Liver (tissue), 9 donors: ENCODE data around the gene GAS6. TPM values are rescaled to one million over a fixed set of nuclear protein-coding genes. Genes with fewer than 3 reads are reported as not detected.

Source experiments
- DNase-seq: peaks from one replicate; pipeline ENCODE4 v3.0.0-alpha.2; 2017; ENCODE audit warnings: low spot score
- H3K27ac ChIP-seq, 2 donors: one replicate each; pipeline ENCODE4 v1.7.0; 2013; ENCODE audit warnings: inconsistent platforms in 2 of 2, low read length in 2 of 2, control low read depth in 1 of 2, low read depth in 1 of 2, mild to moderate bottlenecking in 1 of 2
- H3K27me3 ChIP-seq, 4 donors: one replicate each; pipeline versions ENCODE4 v1.6.1 to v1.7.0; 2013; ENCODE audit warnings: low read length in 3 of 4, inconsistent platforms in 1 of 4, mild to moderate bottlenecking in 1 of 4, moderate library complexity in 1 of 4; ENCODE audit not compliant: control insufficient read depth in 4 of 4, insufficient read depth in 4 of 4
- H3K36me3 ChIP-seq, 4 donors: one replicate each; pipeline versions ENCODE4 v1.6.1 to v1.7.0; 2013; ENCODE audit warnings: low read length in 3 of 4, mild to moderate bottlenecking in 3 of 4, low read depth in 1 of 4, moderate library complexity in 1 of 4; ENCODE audit not compliant: control insufficient read depth in 4 of 4, insufficient read depth in 3 of 4
- H3K4me1 ChIP-seq, 4 donors: one replicate each; pipeline versions ENCODE4 v1.6.1 to v1.7.0; 2013; ENCODE audit warnings: low read length in 3 of 4, mild to moderate bottlenecking in 3 of 4, moderate library complexity in 1 of 4; ENCODE audit not compliant: control insufficient read depth in 4 of 4, insufficient read depth in 4 of 4
- H3K4me3 ChIP-seq, 3 donors: one replicate each; pipeline versions ENCODE4 v1.6.1 to v1.7.0; 2013; ENCODE audit warnings: low read length in 3 of 3, control low read depth in 1 of 3, low read depth in 1 of 3, mild to moderate bottlenecking in 1 of 3
- H3K9ac ChIP-seq, 2 donors: one replicate each; pipeline ENCODE4 v1.7.0; 2013; ENCODE audit warnings: low read length in 2 of 2, mild to moderate bottlenecking in 2 of 2, moderate library complexity in 2 of 2, control low read depth in 1 of 2, low read depth in 1 of 2
- H3K9me3 ChIP-seq, 4 donors: one replicate each; pipeline versions ENCODE4 v1.6.1 to v1.7.0; 2013; ENCODE audit warnings: low read length in 3 of 4; ENCODE audit not compliant: control insufficient read depth in 4 of 4
- EGR1 ChIP-seq, 2 donors: IDR thresholded peaks; 2 replicates each; pipeline ENCODE4 v1.6.1; 2016 to 2018; ENCODE audit warnings: antibody characterized with exemption in 2 of 2, low read depth in 2 of 2
- FOXA1 ChIP-seq: IDR thresholded peaks from 2 replicates; pipeline ENCODE4 v1.6.1; 2016; ENCODE audit warnings: antibody characterized with exemption
- FOXA2 ChIP-seq: IDR thresholded peaks from 2 replicates; pipeline ENCODE4 v1.6.1; 2016; ENCODE audit warnings: antibody characterized with exemption
- GABPA ChIP-seq, 2 donors: IDR thresholded peaks in 1 of 2; conservative IDR thresholded peaks in 1 of 2; 2 replicates each; pipeline ENCODE4 v1.6.1; 2016; ENCODE audit warnings: antibody characterized with exemption in 2 of 2, mild to moderate bottlenecking in 1 of 2, moderate library complexity in 1 of 2
- HNF4A ChIP-seq, 2 donors: conservative IDR thresholded peaks; 2 replicates each; pipeline ENCODE4 v1.6.1; 2016; ENCODE audit warnings: antibody characterized with exemption in 2 of 2, mild to moderate bottlenecking in 2 of 2
- HNF4G ChIP-seq: IDR thresholded peaks from 2 replicates; pipeline ENCODE4 v1.6.1; 2016; ENCODE audit warnings: antibody characterized with exemption
- JUND ChIP-seq, 2 donors: IDR thresholded peaks; 2 replicates each; pipeline ENCODE4 v1.6.1; 2016; ENCODE audit warnings: antibody characterized with exemption in 2 of 2
- NR2F2 ChIP-seq: IDR thresholded peaks from 2 replicates; pipeline ENCODE4 v1.6.1; 2016; ENCODE audit warnings: antibody characterized with exemption
- RAD21 ChIP-seq, 2 donors: IDR thresholded peaks; 2 replicates each; pipeline ENCODE4 v1.6.1; 2016; ENCODE audit warnings: antibody characterized with exemption in 2 of 2, mild to moderate bottlenecking in 2 of 2
- REST ChIP-seq: IDR thresholded peaks from 2 replicates; pipeline ENCODE4 v1.6.1; 2016; ENCODE audit warnings: antibody characterized with exemption, mild to moderate bottlenecking
- RXRA ChIP-seq, 2 donors: IDR thresholded peaks; 2 replicates each; pipeline ENCODE4 v1.6.1; 2017 to 2018; ENCODE audit warnings: antibody characterized with exemption in 2 of 2, mild to moderate bottlenecking in 1 of 2
- SP1 ChIP-seq: IDR thresholded peaks from 2 replicates; pipeline ENCODE4 v1.6.1; 2018; ENCODE audit warnings: antibody characterized with exemption, mild to moderate bottlenecking
- TAF1 ChIP-seq: conservative IDR thresholded peaks from 2 replicates; pipeline ENCODE4 v1.6.1; 2016; ENCODE audit warnings: antibody characterized with exemption, mild to moderate bottlenecking
- YY1 ChIP-seq: IDR thresholded peaks from 2 replicates; pipeline ENCODE4 v1.6.1; 2016; ENCODE audit warnings: antibody characterized with exemption, mild to moderate bottlenecking
- ZBTB33 ChIP-seq: IDR thresholded peaks from 2 replicates; pipeline ENCODE4 v1.6.1; 2016; ENCODE audit warnings: antibody characterized with exemption
- WGBS: extraction: QIAGEN DNeasy Blood & Tissue Kit; methylation state at CpG from one replicate; pipeline ENCODE4 v1.1.7; 2013; 5-methylcytosine and 5-hydroxymethylcytosine counted together
- polyA plus RNA-seq, 2 donors: library from polyadenylated mRNA; stranded (reverse) in 1 of 2; unstranded in 1 of 2; fragments of 200-250 nt in 1 of 2; fragments of >200 nt in 1 of 2; fragmentation: Nextera tagmentation in 1 of 2; extraction: Ambion mirVana in 1 of 2; gene quantifications; one replicate each; pipeline versions ENCODE4 v1.2.1 to v1.2.3, GENCODE V29; 2013 to 2015
- total RNA-seq, 2 donors: library from RNA; depleted of rRNA; stranded (reverse); fragments of >200 nt; gene quantifications; one replicate each; pipeline ENCODE4 v1.2.3, GENCODE V29; 2014
- TF ChIP-seq, protein P1 (sequence below): fragments of 150-350 bp; IDR thresholded peaks from 2 replicates; pipeline ENCODE4 v1.5.1; 2017; ENCODE audit warnings: improper control_type of control experiment, low read depth, low read length; ENCODE audit not compliant: missing input control
- TF ChIP-seq, protein P2 (sequence below): IDR thresholded peaks from 2 replicates; pipeline ENCODE4 v1.6.1; 2016; ENCODE audit warnings: antibody characterized with exemption
- TF ChIP-seq, protein P3 (sequence below): IDR thresholded peaks from 2 replicates; pipeline ENCODE4 v1.6.1; 2016; ENCODE audit warnings: antibody characterized with exemption
- donor health status: healthy.
- donor health status: healthy.
- donor health status: healthy.
- donor health status: healthy.
- donor health status: healthy.

Gene GAS6
- total and polyA plus RNA-seq, 4 donors = 2.5 to 30.2 (median 9.1) TPM

DNA sequence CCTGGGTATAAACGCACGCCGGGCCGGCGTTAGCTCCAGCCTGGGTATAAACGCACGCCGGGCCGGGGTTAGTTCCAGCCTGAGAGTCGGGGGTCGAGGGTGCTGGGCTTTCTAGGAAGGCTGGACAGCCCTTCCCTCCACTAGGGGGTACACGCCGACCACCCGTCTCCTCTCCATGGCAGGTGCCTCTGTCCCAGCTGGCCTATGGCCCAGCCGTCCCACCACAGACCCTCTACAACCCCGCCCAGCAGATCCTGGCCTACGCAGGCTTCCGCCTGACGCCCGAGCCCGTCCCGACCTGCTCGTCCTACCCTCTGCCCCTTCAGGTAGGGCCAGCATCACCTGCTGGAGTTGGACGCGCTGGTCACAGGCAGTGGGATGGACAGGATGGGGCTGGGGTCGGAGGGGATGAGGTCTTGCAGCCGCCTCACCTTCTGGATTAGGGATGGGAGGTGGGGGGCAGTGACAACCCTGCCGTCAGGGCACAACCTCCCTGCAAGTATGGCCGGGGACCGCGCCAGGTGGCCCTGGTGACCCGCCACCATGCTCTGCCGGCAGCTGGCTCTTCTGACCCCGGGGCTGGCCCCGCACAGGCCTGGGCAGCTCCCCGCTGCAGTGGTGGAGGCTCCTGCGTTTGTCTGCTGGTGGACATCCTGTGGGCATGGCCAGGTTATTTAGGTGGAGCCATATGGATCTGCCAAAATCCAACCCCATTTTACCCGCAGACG is 59.0 kb downstream of the GAS6 start:
- H3K27ac ChIP-seq = no peak overlapping the region
- no peak for DNase-seq
- no peaks in the 10 kb centered on the region for H3K4me1 ChIP-seq
- H3K9ac ChIP-seq = no peak overlapping the region
- H3K9me3 ChIP-seq = peaks cover 2 to 8% (median 3%) of the 10 kb centered on the region in 4 donors
- H3K4me3 ChIP-seq = no peak overlapping the region
- 88% methylated on average over 39 of the region's 39 CpGs for WGBS
- H3K36me3 ChIP-seq = no peaks in the 10 kb centered on the region
- TF ChIP-seq GABPA (IDR thresholded peaks at IDR 0.05 in 1 of 2, conservative IDR thresholded peaks at IDR 0.05 in 1 of 2) (no peak), REST (no peak)
- no peaks in the 10 kb centered on the region for H3K27me3 ChIP-seq

DNA sequence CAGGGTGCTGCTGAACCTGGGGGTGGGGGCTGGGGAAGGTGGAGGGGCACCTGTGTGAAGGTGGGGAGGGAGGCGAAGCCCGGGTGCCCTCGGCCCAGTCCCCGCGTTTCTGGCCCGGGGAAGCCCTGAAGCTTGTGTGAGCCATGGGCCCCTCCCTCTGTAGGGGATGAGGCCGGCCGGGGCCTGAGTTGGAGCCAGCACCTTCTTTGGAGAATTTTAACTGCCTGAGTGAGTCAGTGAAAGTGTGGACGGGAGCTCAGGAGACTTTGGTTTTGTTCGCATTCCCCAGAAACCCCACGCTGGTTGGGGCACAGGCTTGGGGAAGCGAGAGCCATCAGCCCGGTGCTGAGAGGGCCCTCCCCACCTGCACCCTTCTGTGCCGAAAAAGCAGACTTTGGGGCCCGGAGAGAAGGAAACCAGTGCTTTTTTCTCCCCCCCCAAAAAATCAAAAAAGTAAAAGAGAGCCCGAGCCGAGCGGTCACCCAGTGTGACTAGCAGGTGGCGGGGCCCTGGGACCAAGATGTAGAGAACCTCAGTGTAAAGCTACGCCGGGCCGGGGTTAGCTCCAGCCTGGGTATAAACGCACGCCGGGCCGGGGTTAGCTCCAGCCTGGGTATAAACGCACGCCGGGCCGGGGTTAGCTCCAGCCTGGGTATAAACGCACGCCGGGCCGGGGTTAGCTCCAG is 59.7 kb downstream of the GAS6 start:
- WGBS = 90% methylated on average over 34 of the region's 34 CpGs
- Histone ChIP-seq H3K27me3 (no peaks in the 10 kb centered on the region), H3K9ac (no peak overlapping the region), H3K9me3 (peaks cover 1 to 8% (median 3%) of the 10 kb centered on the region in 4 donors), H3K4me3 (no peak overlapping the region), H3K27ac (no peak overlapping the region), H3K36me3 (no peaks in the 10 kb centered on the region), H3K4me1 (no peaks in the 10 kb centered on the region)
- DNase-seq = no peak
- TF ChIP-seq ZBTB33 (no peak), SP1 (no peak), NR2F2 (no peak), FOXA1 (no peak), HNF4G (no peak), RAD21 (IDR thresholded peaks at IDR 0.05) (no peak), HNF4A (conservative IDR thresholded peaks at IDR 0.05) (no peak), JUND (IDR thresholded peaks at IDR 0.05) (no peak), GABPA (IDR thresholded peaks at IDR 0.05 in 1 of 2, conservative IDR thresholded peaks at IDR 0.05 in 1 of 2) (no peak), FOXA2 (no peak), YY1 (no peak), TAF1 (no peak), REST (no peak), RXRA (IDR thresholded peaks at IDR 0.05) (no peak), EGR1 (IDR thresholded peaks at IDR 0.05; ENCODE audit: low read depth in 2 of 2) (no peak)
- TF ChIP-seq, protein P1, sequence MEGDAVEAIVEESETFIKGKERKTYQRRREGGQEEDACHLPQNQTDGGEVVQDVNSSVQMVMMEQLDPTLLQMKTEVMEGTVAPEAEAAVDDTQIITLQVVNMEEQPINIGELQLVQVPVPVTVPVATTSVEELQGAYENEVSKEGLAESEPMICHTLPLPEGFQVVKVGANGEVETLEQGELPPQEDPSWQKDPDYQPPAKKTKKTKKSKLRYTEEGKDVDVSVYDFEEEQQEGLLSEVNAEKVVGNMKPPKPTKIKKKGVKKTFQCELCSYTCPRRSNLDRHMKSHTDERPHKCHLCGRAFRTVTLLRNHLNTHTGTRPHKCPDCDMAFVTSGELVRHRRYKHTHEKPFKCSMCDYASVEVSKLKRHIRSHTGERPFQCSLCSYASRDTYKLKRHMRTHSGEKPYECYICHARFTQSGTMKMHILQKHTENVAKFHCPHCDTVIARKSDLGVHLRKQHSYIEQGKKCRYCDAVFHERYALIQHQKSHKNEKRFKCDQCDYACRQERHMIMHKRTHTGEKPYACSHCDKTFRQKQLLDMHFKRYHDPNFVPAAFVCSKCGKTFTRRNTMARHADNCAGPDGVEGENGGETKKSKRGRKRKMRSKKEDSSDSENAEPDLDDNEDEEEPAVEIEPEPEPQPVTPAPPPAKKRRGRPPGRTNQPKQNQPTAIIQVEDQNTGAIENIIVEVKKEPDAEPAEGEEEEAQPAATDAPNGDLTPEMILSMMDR = no peak
- TF ChIP-seq, protein P2, sequence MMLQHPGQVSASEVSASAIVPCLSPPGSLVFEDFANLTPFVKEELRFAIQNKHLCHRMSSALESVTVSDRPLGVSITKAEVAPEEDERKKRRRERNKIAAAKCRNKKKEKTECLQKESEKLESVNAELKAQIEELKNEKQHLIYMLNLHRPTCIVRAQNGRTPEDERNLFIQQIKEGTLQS = no peak
- TF ChIP-seq, protein P3, sequence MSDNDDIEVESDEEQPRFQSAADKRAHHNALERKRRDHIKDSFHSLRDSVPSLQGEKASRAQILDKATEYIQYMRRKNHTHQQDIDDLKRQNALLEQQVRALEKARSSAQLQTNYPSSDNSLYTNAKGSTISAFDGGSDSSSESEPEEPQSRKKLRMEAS = no peak
